ENCODE results near the gene HPN.

DNA sequence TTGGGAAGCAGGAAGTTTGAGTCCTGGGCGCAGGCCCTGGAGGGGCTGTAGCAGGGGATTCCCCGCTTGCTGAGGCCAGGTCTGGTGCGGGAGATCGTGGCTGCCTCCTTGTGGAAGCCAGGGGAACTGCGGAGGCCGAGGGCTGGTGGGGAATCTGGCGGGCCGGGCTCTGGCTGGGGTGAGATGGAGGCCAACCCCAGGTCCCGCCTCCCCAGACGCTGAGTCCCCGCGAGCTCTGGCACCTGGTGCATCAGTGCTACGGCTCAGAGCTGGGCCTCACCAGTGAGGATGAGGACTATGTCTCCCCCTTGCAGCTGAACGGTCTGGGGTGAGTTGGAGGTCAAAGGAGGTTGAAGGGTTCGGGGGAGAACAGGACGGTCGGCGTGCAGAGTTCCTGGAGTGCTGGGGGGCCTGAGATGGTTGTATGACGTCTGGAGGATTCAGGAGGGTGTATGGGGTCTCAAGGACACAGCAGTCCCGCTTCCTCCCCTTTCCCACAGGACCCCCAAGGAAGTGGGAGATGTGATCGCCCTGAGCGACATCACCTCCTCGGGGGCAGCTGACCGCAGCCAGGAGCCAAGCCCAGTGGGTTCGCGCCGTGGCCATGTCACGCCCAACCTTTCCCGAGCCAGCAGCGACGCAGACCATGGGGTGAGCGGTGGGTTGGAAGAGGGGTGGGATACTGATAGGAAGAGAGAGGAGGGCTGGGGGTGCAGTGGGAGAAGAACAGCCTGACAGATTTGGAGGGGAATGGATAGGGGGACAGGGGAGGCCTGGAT lies 28.3 kb upstream of the HPN start:
- TF ChIP-seq CTCF (IDR thresholded peaks at IDR 0.05; ENCODE audit: low read length) = peak; percentile 73
- no peak for TF ChIP-seq EZH2 (optimal IDR thresholded peaks at IDR 0.05; ENCODE audit: low read depth, low read length)
- TF ChIP-seq EZH2phosphoT487 (IDR thresholded peaks at IDR 0.05; ENCODE audit: low read length) = no peak

All from MM.1S (cell line).